Measurements from ENCODE around the gene ZKSCAN4.

DNA sequence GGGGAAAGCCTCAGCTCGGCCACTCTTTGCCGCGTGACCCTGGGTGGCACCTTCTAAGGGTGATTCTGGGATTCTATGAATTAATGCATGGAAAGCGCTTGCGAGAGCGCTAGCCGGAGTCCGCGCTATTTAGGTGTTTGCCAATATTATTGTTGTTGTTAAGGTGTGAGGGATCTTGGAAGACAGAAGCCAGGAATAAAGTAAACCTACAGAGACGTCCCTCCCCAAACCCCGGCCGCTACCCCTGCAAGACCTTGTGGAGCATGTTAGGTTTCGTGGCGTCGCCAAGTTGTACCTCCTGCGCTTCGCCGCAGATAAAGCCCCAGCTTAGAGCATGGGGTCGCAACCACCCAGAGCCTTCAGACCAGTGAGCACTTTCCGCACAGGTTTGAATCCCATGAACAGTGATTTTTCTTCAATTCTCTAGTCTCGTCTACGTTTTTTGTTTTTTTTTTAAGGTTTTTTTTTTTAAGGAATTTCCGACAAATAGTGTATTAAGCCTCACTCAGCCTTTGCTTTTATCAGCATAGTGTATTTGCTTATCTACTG, 43.9 kb downstream of the ZKSCAN4 start:
- TF ChIP-seq POLR2A (IDR thresholded peaks at IDR 0.05): no peak
- TF ChIP-seq, protein P1, sequence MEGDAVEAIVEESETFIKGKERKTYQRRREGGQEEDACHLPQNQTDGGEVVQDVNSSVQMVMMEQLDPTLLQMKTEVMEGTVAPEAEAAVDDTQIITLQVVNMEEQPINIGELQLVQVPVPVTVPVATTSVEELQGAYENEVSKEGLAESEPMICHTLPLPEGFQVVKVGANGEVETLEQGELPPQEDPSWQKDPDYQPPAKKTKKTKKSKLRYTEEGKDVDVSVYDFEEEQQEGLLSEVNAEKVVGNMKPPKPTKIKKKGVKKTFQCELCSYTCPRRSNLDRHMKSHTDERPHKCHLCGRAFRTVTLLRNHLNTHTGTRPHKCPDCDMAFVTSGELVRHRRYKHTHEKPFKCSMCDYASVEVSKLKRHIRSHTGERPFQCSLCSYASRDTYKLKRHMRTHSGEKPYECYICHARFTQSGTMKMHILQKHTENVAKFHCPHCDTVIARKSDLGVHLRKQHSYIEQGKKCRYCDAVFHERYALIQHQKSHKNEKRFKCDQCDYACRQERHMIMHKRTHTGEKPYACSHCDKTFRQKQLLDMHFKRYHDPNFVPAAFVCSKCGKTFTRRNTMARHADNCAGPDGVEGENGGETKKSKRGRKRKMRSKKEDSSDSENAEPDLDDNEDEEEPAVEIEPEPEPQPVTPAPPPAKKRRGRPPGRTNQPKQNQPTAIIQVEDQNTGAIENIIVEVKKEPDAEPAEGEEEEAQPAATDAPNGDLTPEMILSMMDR (IDR thresholded peaks at IDR 0.05): no peak
